Occipital lobe (tissue), 2 donors: ENCODE measurements around the gene PDE6A. TPM values are rescaled to one million over a fixed set of nuclear protein-coding genes. Genes with fewer than 3 reads are reported as not detected.
"Not testable (repeated sequence)": the region's sequence is repeated elsewhere in the genome, so short reads cannot be mapped to it uniquely, and the experiment has no call there.

Experiments used
- DNase-seq: peaks from one replicate; lab custom pipeline; 2025; lab: John Stamatoyannopoulos, UW
- total RNA-seq: library from RNA; depleted of rRNA; stranded (reverse); fragments of >200 nt; gene quantifications from one replicate; pipeline ENCODE4 v1.2.3, GENCODE V29; 2014

The PDE6A gene
- total RNA-seq, 1 donor from 2014 or later: not detected

GRCh38 chr5:149895416-149896345, 48.9 kb downstream of the PDE6A start:
- DNase-seq: peak; percentile 7

GRCh38 chr5:149894237-149894636, 50.4 kb downstream of the PDE6A start:
- DNase-seq: no peak

DNA sequence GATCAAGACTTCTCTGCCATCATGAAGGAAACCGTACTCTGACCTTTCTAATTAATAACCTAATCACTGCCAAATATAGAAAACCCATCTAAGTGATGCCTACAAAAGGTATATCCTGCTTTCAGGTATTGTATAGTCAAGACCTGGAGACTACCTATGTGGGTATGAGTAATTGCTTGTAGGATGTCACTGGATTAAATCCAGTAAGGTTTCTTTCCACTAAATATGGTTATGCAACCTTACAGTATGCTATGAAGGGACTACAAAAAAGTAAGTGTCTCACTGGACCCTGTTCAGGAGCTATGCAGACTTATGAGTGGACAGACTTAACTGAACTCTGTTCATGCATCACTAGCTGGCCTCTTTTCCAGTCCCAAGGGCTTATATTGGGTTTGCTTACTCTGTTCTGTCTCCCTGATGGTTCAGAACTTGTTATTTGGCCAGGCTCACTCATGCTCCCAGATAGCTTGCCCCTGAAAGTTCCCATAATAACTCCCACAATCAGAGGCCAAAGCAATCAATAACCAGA, 51.1 kb downstream of the PDE6A start:
- no peak for DNase-seq

GRCh38 chr5:149892594-149892993, 52.0 kb downstream of the PDE6A start:
- no peak for DNase-seq

- DNase-seq: no peak
Measured at GRCh38 chr5:149888280-149888679, 56.3 kb downstream of the PDE6A start.

DNA sequence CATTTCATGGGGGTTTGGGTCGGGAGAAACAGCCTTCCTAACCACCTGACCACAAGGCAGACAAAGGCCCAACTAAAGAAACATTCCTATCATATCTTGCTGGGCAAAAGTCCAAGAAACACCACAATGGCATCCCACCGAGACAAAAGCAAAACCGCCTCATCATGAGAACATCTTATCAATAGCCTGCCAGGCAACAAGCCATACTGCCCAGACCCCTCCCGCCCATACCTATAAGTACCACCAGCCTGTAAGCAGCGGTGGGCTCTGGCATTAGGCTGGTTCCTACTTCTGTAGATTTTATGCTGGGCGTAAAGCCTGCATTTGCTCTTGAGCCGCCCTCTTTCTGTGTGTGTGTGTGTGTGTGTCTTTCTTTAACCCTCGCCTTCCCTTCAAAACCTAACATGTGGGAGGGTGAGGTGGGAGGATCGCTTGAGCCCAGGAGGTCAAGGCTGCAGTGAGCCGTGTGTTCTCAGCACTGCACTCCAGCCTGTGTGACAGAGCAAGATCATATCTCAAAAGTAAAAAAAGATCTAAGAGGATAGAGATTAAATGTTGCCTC, 56.9 kb downstream of the PDE6A start:
- no peak for DNase-seq

DNA sequence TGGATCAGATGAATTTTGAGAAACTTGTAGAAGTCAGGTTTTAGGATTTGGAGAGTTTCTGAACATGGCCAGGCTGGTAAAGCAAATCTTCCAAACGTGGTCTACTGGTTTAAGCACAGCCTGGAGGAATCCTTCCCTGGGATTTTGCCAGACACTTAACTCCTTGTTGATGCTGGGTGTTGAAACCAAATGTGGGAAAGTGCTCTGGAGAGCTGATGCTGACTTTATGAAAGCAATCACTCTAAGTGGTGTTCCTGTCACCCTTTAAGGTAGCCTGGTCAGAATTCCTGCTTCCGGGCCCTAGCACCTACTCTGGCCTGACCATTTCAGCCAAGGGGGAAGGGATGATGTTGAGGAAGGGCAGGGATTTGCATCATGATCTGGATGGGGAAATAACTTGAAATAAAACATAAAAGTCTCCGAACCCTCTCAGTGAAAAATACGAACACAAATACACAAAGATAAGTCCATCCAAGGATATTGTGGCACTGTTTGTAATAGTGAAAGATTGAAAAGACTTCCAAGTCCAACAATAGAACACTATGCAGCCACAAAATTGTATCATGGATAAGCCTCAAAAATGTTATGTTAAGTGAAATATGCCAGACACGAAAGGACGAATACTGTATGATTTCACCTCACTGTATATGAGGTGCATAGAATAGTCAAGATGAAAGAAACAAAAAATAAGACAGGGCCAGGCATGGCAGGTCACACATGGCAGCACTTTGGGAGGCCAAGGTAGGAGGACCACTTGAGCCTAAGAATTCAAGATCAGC, 57.7 kb downstream of the PDE6A start:
- no peak for DNase-seq

DNA sequence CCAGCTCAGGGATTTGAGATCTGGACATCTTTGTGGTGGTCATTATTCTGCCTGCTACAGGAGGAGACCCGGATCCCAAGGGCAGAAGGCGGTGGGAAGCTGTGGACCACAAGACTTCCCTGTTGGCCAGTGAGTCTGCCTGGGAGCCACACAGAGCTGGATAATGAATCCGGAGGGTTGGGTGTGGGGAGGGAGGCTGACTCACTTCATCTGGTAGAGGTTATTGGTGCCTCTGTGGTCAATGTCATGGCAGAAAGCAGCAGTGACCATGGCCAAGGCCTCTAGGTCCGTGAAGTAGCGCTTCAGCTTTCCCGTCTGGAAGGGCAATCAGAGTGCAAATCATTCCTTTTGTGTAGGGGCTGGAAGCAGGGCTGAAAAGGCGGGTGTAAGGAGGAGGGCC, 58.5 kb downstream of the PDE6A start:
- DNase-seq: no peak

- no peak for DNase-seq
Measured at GRCh38 chr5:149885513-149885912, 59.1 kb downstream of the PDE6A start.

DNA sequence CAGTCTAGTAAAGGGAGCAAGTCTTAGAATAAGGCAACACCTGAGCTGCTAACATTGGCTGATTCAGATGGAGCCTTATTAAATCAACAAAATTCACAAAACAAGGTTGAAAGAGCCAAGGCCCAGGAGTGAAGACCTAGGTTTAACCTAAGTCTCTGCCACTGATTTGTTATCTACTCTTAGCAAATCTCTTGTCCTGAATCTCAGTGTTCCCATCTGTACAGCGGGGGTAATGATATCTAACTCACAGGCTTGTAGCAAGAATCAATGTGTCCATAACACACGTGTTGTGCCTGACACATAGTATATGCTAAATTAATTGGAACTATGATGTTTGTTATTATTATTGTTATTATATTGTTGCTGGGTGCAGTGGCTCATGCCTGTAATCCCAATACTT, 61.0 kb downstream of the PDE6A start:
- no peak for DNase-seq

DNA sequence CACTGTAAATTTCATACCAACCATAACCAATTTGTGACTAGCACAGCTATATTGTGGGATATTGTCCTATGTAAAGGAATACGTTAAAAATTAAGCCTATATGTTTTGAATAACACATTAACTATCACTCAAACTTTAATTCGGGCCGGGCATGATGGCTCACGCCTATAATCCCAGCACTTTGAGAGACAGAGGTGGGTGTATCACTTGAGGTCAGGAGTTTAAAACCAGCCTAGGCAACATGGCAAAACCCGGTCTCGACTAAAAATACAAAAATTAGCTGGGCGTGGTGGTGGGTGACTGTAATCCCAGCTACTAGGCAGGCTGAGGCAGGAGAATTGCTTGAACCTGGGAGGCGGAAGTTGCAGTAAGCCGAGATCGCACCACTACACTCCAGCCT, 62.0 kb downstream of the PDE6A start:
- DNase-seq: not testable (repeated sequence)

DNA sequence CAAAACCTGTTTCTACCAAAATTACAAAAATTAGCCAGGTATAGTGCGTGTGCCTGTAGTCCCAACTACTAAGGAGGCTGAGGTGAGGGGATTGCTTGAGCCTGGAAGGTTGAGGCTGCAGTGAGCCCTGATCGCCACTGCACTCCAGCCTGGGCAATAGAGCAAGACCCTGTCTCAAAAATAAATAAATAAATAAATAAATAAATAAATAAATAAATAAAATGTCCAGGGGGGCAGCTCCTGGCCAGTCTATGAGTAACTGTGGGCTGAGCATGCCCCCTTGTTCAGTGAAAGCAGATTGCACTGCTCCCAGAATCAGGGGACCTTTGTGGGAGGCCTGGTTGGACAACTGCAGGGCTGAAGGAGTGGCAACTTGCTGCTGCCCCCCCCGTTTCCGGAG, 62.7 kb downstream of the PDE6A start:
- no peak for DNase-seq

DNA sequence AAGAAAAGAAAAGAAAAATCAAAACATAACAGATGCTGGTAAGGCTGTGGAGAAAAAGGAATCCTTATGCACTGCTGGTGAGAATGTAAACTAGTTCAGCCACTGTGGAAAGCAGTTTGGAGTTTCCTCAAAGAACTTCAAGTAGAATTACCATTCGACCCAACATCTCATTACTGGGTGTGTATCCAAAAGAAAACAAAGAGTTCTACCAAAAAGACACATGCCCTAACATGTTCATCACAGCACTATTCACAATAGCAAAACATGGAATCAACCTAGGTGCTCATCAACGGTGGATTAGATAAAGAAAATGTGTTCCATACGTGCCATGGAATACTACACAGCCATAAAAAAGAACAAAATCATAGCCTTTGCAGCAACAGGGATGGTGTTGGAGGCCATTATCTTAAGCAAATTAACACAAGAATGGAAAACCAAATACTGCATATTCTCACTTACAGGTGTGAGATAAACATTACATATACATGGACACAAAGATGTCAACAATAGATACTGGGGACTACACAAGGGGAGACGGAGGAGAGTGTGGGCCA, 63.4 kb downstream of the PDE6A start:
- no peak for DNase-seq

DNA sequence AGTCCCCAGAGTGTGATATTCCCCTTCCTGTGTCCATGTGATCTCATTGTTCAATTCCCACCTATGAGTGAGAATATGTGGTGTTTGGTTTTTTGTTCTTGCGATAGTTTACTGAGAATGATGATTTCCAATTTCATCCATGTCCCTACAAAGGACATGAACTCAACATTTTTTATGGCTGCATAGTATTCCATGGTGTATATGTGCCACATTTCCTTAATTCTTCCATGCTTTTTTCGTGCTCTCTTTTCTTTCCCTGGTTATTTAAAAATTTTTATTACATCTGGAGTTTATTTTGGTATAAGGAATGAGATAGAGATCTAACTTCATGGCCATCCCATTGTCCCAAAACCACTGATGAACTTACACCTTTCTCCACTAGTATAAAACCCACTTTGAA, 65.0 kb downstream of the PDE6A start:
- DNase-seq: not testable (repeated sequence)

GRCh38 chr5:149878371-149878770, 66.2 kb downstream of the PDE6A start:
- no peak for DNase-seq

GRCh38 chr5:149873896-149874295, 70.7 kb downstream of the PDE6A start:
- DNase-seq: no peak

DNA sequence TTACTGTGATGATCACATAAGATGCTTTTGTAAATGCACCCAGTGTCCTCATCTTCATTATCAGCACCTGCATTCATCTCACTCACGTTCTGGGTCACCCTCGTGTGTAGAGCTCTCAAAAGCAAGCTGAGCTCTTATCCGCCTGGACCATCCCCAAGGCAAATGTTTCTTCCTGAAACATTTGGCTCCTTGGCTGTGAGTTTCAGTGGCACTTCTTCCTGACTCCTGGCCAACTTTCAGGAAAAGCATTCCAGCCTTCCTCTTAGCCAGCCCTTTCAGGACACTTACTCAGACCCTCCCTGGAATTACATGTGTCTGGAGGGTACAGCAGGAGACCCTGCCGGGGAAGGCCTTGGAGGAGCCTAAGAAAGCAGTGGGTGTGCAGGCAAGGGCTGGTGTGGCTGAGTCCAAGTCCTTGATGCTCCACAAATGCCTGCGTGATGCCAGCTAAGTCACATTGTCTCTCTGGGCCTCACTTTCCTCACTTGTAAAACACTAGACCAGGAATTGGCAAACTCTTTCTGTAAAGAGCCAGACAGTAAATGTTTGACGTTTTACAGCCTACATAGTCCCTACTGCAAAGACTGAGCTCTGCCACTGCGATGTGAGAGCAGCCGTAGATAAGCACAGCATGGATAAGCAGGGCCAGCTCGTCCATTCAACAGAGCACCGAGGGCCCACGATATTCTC, 72.1 kb downstream of the PDE6A start:
- DNase-seq: no peak

DNA sequence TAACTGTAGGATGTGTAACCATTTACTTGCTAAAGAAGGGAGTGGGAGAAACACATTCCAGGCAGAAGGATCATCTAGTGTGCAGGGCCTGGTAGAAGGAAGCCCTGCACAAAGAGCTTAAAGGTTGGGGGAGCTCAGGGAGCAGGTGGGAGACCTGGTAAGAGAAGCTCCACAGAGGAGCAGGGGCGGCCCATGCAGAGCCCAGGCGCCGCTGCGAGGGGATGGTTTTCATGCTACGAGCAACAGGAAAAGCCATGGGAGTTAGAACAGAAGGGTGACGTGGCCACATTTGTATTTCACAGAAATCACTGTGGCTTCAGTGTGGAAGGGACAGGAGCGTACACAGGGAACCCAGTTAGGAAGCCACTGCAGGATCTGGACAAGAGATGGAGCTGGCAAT, 73.1 kb downstream of the PDE6A start:
- no peak for DNase-seq

DNA sequence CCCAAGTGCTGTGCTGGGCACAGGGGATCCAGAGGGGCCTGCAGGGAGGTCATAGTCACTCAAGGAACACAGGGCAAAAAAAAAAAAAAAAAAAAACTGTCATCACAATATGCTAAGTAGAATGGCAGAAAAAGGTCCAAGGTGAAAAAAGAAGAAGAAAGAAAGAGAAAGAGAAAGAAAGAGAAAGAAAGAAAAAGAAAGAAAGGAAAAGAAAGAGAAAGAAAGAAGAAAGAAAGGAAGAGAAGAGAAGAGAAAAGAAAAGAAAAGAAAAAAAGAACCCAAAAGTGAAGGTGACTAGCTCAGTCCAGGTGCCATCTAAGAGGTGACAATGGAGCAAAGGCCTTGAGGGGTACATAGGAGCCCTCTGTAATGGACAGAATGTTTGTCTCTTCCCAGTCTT, 73.9 kb downstream of the PDE6A start:
- DNase-seq: no peak

DNA sequence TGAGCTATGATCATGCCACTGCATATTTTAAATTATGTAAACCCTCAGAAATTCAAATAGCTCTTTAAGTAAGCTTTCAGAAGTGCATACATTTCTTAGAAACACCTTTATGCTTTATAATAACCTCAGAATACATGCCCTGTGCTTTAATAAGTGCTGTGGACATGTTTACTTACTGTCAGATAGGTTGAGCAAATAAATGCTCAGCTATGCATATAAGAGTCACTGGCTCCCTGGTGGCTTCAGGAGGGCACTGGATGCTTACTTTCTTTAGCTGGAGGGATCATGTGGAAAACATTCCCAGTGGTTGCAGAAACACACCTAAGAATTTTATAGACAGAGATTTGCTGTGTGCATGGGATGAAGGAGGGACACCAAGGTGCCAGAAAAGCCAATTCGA, 74.4 kb downstream of the PDE6A start:
- DNase-seq: no peak

- no peak for DNase-seq
Measured at GRCh38 chr5:149869411-149869821, 75.2 kb downstream of the PDE6A start.
